WTC11 (cell line): ENCODE data around the gene TBC1D22A. TPM values are rescaled to one million over a fixed set of nuclear protein-coding genes. Genes with fewer than 3 reads are reported as not detected.

Experiments used
- ATAC-seq: fragments of 200-7000 bp; cut with Tn5 transposase; 2 replicates; pipeline ENCODE4 v1.10.0; 2021; ENCODE audit warnings: mild to moderate bottlenecking, moderate library complexity
- CTCF ChIA-PET: fragments of 300-600 bp; sonication (Branson Sonifier 250); formaldehyde crosslinking; loops from one replicate; lab custom pipeline; 2021; ENCODE audit warnings: antibody characterized with exemption; lab: Charles Lee
- POLR2A ChIA-PET: fragments of 350-600 bp; sonication (Branson Sonifier 250); formaldehyde crosslinking; loops from one replicate; lab custom pipeline; 2021; ENCODE audit warnings: antibody characterized with exemption; lab: Charles Lee
- DNase-seq: peaks from one replicate; pipeline ENCODE4 v3.0.0; 2021; ENCODE audit warnings: low spot score
- H3K27ac Mint-ChIP-seq: 2 replicates; pipeline ENCODE4 v1.8.0; 2021; ENCODE audit warnings: mixed read lengths
- H3K27me3 Mint-ChIP-seq: 2 replicates; pipeline ENCODE4 v1.8.0; 2021; ENCODE audit warnings: low read depth, mild to moderate bottlenecking, moderate library complexity, mixed read lengths
- H3K36me3 Mint-ChIP-seq: 2 replicates; pipeline ENCODE4 v1.8.0; 2021; ENCODE audit warnings: mixed read lengths
- H3K4me1 Mint-ChIP-seq: 2 replicates; pipeline ENCODE4 v1.8.0; 2022; ENCODE audit warnings: mixed read lengths
- H3K4me3 Mint-ChIP-seq: 2 replicates; pipeline ENCODE4 v1.8.0; 2021; ENCODE audit warnings: mild to moderate bottlenecking, moderate library complexity, mixed read lengths
- H3K9me3 Mint-ChIP-seq: 2 replicates; pipeline ENCODE4 v1.8.0; 2021; ENCODE audit warnings: mixed read lengths
- ELF4 ChIP-seq: sonication (generic); formaldehyde crosslinking; IDR thresholded peaks from 2 replicates; pipeline ENCODE4 v1.8.1; 2022; ENCODE audit warnings: low read depth, mild to moderate bottlenecking, moderate library complexity, missing genetic modification reagents
- EMX1 ChIP-seq: fragments of 250-450 bp; sonication (Bioruptor Pico); IDR thresholded peaks from 2 replicates; pipeline ENCODE4 v1.8.0; 2021; ENCODE audit warnings: mild to moderate bottlenecking
- FOXJ3 ChIP-seq: sonication (generic); formaldehyde crosslinking; IDR thresholded peaks from 2 replicates; pipeline ENCODE4 v1.9.0; 2021; ENCODE audit warnings: missing genetic modification reagents, mild to moderate bottlenecking, borderline replicate concordance
- JAZF1 ChIP-seq: fragments of 250-450 bp; sonication (Bioruptor Pico); IDR thresholded peaks from 2 replicates; pipeline ENCODE4 v1.9.0; 2021; ENCODE audit warnings: moderate library complexity, mild to moderate bottlenecking, inconsistent platforms
- NR1H2 ChIP-seq: sonication (generic); formaldehyde crosslinking; IDR thresholded peaks from 2 replicates; pipeline ENCODE4 v1.9.0; 2021; ENCODE audit warnings: mild to moderate bottlenecking, moderate library complexity, missing genetic modification reagents
- NR3C1 ChIP-seq: sonication (generic); formaldehyde crosslinking; conservative IDR thresholded peaks from 2 replicates; pipeline ENCODE4 v1.8.1; 2023; ENCODE audit warnings: low read depth, mild to moderate bottlenecking, missing genetic modification reagents
- SP1 ChIP-seq: sonication (generic); formaldehyde crosslinking; conservative IDR thresholded peaks from 2 replicates; pipeline ENCODE4 v1.8.1; 2022; ENCODE audit warnings: missing genetic modification reagents
- ZBTB43 ChIP-seq: sonication (generic); formaldehyde crosslinking; IDR thresholded peaks from 2 replicates; pipeline ENCODE4 v1.8.1; 2023; ENCODE audit warnings: mild to moderate bottlenecking, missing genetic modification reagents
- ZNF512 ChIP-seq: sonication (generic); formaldehyde crosslinking; IDR thresholded peaks from 2 replicates; pipeline ENCODE4 v1.8.1; 2022; ENCODE audit warnings: missing genetic modification reagents, borderline replicate concordance
- ZNF532 ChIP-seq: fragments of 250-450 bp; sonication (Bioruptor Pico); IDR thresholded peaks from 2 replicates; pipeline ENCODE4 v1.9.0; 2021; ENCODE audit warnings: mild to moderate bottlenecking, borderline replicate concordance
- ZNF671 ChIP-seq: fragments of 250-450 bp; sonication (Bioruptor Pico); IDR thresholded peaks from 2 replicates; pipeline ENCODE4 v1.8.0; 2021; ENCODE audit warnings: mild to moderate bottlenecking
- total RNA-seq: library from RNA; stranded (reverse); gene quantifications from 3 replicates; pipeline ENCODE4 v1.2.3, GENCODE V29; 2021

The TBC1D22A gene
- total RNA-seq, 1 experiment from 2014 or later: 18.1 TPM

GRCh38 chr22:47163481-47163855, 401.0 kb downstream of the TBC1D22A start (continued):
- no peak for TF ChIP-seq FOXJ3

GRCh38 chr22:47163856-47164513, 401.5 kb downstream of the TBC1D22A start:
- POLR2A ChIA-PET: no interaction called here
- CTCF ChIA-PET: no interaction called here
- Mint-ChIP-seq H3K36me3 (peaks cover 11% of the 10 kb centered on the region), H3K4me1 (no peaks in the 10 kb centered on the region), H3K9me3 (peaks cover 10% of the 10 kb centered on the region)
- no peak for TF ChIP-seq EMX1
- TF ChIP-seq ZNF532: no peak
- no peak for TF ChIP-seq ELF4 (CRISPR knock-in tag)
- no peak for TF ChIP-seq NR1H2 (CRISPR knock-in tag)
- no peak for TF ChIP-seq NR3C1 (CRISPR knock-in tag)
- TF ChIP-seq ZNF512: no peak
- no peak for TF ChIP-seq ZBTB43 (CRISPR knock-in tag)
- no peak for TF ChIP-seq SP1
- TF ChIP-seq, all 79 proteins: peak for 0
- Mint-ChIP-seq H3K4me3 (no peak overlapping the region), H3K27me3 (no peaks in the 10 kb centered on the region), H3K27ac (peak overlapping the region; percentile 32; the same call in 1 of the 2 replicates)
- ATAC-seq (no peak), DNase-seq (no peak)

- Mint-ChIP-seq H3K27me3 (no peaks in the 10 kb centered on the region), H3K27ac (peak overlapping the region; percentile 32), H3K36me3 (peaks cover 11% of the 10 kb centered on the region), H3K4me1 (no peaks in the 10 kb centered on the region), H3K4me3 (no peak overlapping the region), H3K9me3 (peaks cover 10% of the 10 kb centered on the region)
- TF ChIP-seq ELF4 (CRISPR knock-in tag): no peak
- no peak for TF ChIP-seq JAZF1 (CRISPR knock-in tag)
- no peak for TF ChIP-seq ZNF671 (CRISPR knock-in tag)
- ChIA-PET POLR2A (no interaction called here), CTCF (interaction anchor here (1.6 kb wide), 1 partner anchor 362 kb away, joined by 3 read pairs; no protein-coding TSS in a partner anchor)
- ATAC-seq: no peak
- DNase-seq: no peak
These were observed 402.3 kb downstream of the TBC1D22A start for GRCh38 chr22:47164514-47165337.
